HG02938 (cell line): ENCODE results near the gene IQSEC2.

Source experiments
- ATAC-seq: cut with Tn5 transposase; IDR thresholded peaks from one replicate; pipeline ENCODE4 v1.9.1; 2021; ENCODE audit warnings: mild to moderate bottlenecking, moderate library complexity; ENCODE audit not compliant: unreplicated experiment

IQSEC2 gene

GRCh38 chrX:53305219-53305995 is 24.0 kb upstream of the IQSEC2 start:
- ATAC-seq, result no peak

GRCh38 chrX:53303195-53303594 is 21.8 kb upstream of the IQSEC2 start:
- no peak for ATAC-seq

- ATAC-seq, result no peak
Measured at GRCh38 chrX:53300157-53300556, 18.8 kb upstream of the IQSEC2 start.

GRCh38 chrX:53294024-53294648 is 12.8 kb upstream of the IQSEC2 start:
- no peak for ATAC-seq

- no peak for ATAC-seq
Measured at GRCh38 chrX:53291596-53291995, 10.2 kb upstream of the IQSEC2 start.

- no peak for ATAC-seq
Measured at GRCh38 chrX:53290441-53291041, 9.2 kb upstream of the IQSEC2 start.

GRCh38 chrX:53288189-53288588 is 6.8 kb upstream of the IQSEC2 start:
- no peak for ATAC-seq

GRCh38 chrX:53287493-53288138 is 6.2 kb upstream of the IQSEC2 start:
- no peak for ATAC-seq

GRCh38 chrX:53286171-53286570 is 4.8 kb upstream of the IQSEC2 start:
- no peak for ATAC-seq

- no peak for ATAC-seq
Measured at GRCh38 chrX:53285591-53285990, 4.2 kb upstream of the IQSEC2 start.

- no peak for ATAC-seq
Measured at GRCh38 chrX:53284684-53285447, 3.5 kb upstream of the IQSEC2 start.

- no peak for ATAC-seq
Measured at GRCh38 chrX:53283567-53283966, 2.2 kb upstream of the IQSEC2 start.

- no peak for ATAC-seq
Measured at GRCh38 chrX:53283099-53283498, 1.7 kb upstream of the IQSEC2 start.

- ATAC-seq, result no peak
Measured at GRCh38 chrX:53281963-53282695, 745 bp upstream of the IQSEC2 start.

GRCh38 chrX:53280331-53281320 is 758 bp downstream of the IQSEC2 start:
- ATAC-seq, result no peak

GRCh38 chrX:53279296-53280237 is 1.8 kb downstream of the IQSEC2 start:
- no peak for ATAC-seq

GRCh38 chrX:53272808-53273337 is 8.5 kb downstream of the IQSEC2 start:
- no peak for ATAC-seq
